Measurements from ENCODE around the gene SLC35C1. TPM values are rescaled to one million over a fixed set of nuclear protein-coding genes. Genes with fewer than 3 reads are reported as not detected.
A peak's percentile ranks its signal among the peaks of the same experiment; 100 is the strongest.

The SLC35C1 gene
- total and polyA plus RNA-seq, 2 of the 13 experiments (the other 11 are each of a cell fraction or from before 2014, with no cell fraction given), result 2.9 to 7.0 TPM

DNA sequence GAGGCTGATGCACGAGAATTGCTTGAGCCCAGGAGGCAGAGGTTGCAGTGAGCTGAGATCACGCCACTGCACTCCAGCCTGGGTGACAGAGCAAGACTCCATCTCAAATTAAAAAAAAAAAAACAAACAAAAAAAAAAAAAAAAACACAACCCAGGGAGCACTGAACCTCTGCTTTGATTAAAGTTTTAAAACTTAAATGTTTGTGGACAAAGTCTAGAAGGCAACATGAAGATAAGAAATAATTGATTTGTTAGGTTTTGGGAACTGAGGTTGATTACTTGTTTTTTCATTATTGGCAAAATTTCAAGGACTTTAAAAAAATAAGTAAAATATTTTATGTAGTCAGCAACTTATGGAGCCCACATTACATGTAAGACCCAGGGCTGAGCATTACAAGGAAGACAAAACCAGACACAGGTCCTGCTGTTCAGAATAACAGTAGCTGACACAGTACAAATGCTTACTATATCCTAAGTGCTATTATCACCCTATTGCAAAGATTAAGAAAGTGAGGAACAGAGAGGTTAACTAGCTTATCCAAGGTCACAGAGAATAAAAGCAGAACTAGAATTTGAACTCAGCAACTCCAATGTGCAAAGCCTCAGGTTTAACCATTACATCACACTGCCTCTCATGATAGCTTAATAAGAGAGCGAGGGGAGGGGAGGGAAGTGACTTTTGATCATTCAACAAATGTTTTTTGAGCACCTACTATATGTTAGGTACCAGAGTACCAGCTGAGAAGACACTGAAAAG lies 40.1 kb downstream of the SLC35C1 start:
- H4K20me1 ChIP-seq (ENCODE audit: insufficient read depth, low read length), result peaks cover 22% of the 10 kb centered on the region
- H3K4me2 ChIP-seq (ENCODE audit: low read depth, low read length), result no peak overlapping the region
- DNase-seq (ENCODE audit: low spot score) (no peak), ATAC-seq (no peak), FAIRE-seq (no peak)
- ChIA-PET CTCF (ENCODE audit: low intra/inter-chr PET ratio, low total read pairs) (no interaction called here), POLR2A (interaction anchor here (3.1 kb wide), 1 partner anchor 73 kb away, joined by 19 read pairs; the partner anchor contains the start of gene PEX16)
- H3K36me3 ChIP-seq (replicated peaks in 1 of 2; ENCODE audit: control insufficient read depth in 1 of 2, insufficient read depth in 2 of 2, low read length in 2 of 2), result no peaks in the 10 kb centered on the region
- H3K4me1 ChIP-seq (ENCODE audit: insufficient read depth, low read length), result peaks cover 57% of the 10 kb centered on the region
- no peak overlapping the region for H3K4me3 ChIP-seq (replicated peaks in 1 of 3; ENCODE audit: insufficient read depth in 1 of 3, low read depth in 2 of 3, low read length in 3 of 3)
- no peaks in the 10 kb centered on the region; a peak in 1 of 5 replicates for H3K27me3 ChIP-seq (ENCODE audit: control insufficient read depth in 1 of 2, insufficient read depth in 2 of 2, low read length in 2 of 2)
- no peak overlapping the region for H3K9ac ChIP-seq (ENCODE audit: insufficient read depth, low read depth, low read length)
- in situ Hi-C loops (cut with HindIII; ENCODE audit: extremely low pct_ligation_motif_present, low pct_unique_long_range_greater_than_20kb) (no loop called here), intact Hi-C loops (cut with micrococcal nuclease; ENCODE audit: unreplicated experiment) (loop anchor here (5.0 to 10.0 kb wide), 3 partner anchors 77 to 282 kb away; partner anchors contain the start of gene LARGE2)
- BruUV-seq (replicated peaks), result no TSS peak
- H2AFZ ChIP-seq (ENCODE audit: low read length), result no peak overlapping the region
- TF ChIP-seq ZNF12 (CRISPR knock-in tag; IDR thresholded peaks at IDR 0.05) (no peak), MAFK (conservative IDR thresholded peaks at IDR 0.05 in 1 of 2, IDR thresholded peaks at IDR 0.05 in 1 of 2; ENCODE audit: low read length in 2 of 2) (peak in 1 of 2 experiments; percentile 51; a peak in 2 of 4 replicates)
- no peak overlapping the region for H3K27ac ChIP-seq (ENCODE audit: extremely low read length, insufficient read depth, low read length)
- 28% methylated on average over 3 of the region's 3 CpGs for WGBS (ENCODE audit: low lambda C conversion rate)
- H3K79me2 ChIP-seq (ENCODE audit: insufficient read depth, low read length), result peaks cover 18% of the 10 kb centered on the region
- H3K9me3 ChIP-seq (ENCODE audit: low read length), result no peaks in the 10 kb centered on the region

DNA sequence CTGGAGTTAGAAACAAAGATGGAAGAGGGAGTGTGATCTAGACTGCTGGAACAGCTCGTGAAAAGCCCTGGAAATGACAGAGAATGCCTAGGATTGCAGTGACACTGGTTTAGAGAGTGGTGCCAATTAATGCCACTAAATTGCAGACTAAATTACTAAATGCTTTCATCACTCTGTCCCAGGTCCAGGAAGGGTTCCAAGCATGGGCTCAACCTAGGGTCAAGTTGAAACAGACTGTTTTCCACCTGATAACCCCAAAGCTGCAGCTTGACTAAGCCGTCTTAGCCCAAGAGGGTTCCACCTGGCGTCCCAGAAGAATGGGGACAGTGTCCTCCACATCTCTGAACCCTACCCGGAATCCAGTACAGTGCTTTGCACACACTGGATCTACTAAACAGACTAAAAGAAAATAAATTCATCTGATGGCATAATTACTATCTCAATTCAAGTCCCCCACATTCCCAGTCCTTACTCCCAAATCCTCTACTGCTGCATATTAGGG lies 41.3 kb downstream of the SLC35C1 start:
- Histone ChIP-seq H3K27ac (ENCODE audit: extremely low read length, insufficient read depth, low read length) (no peak overlapping the region), H3K36me3 (replicated peaks in 1 of 2; ENCODE audit: control insufficient read depth in 1 of 2, insufficient read depth in 2 of 2, low read length in 2 of 2) (peaks cover 3 to 7% of the 10 kb centered on the region in 2 experiments; a peak in 3 of 5 replicates), H3K27me3 (ENCODE audit: control insufficient read depth in 1 of 2, insufficient read depth in 2 of 2, low read length in 2 of 2) (no peaks in the 10 kb centered on the region; a peak in 1 of 5 replicates), H3K4me2 (ENCODE audit: low read depth, low read length) (peak overlapping the region; percentile 87), H2AFZ (ENCODE audit: low read length) (no peak overlapping the region), H3K79me2 (ENCODE audit: insufficient read depth, low read length) (peaks cover 29% of the 10 kb centered on the region), H3K9ac (ENCODE audit: insufficient read depth, low read depth, low read length) (no peak overlapping the region), H3K9me3 (ENCODE audit: low read length) (no peaks in the 10 kb centered on the region), H3K4me3 (replicated peaks in 1 of 3; ENCODE audit: insufficient read depth in 1 of 3, low read depth in 2 of 3, low read length in 3 of 3) (peak overlapping the region in 1 of 3 experiments; percentile 69; a peak in 1 of 6 replicates), H3K4me1 (ENCODE audit: insufficient read depth, low read length) (peaks cover 69% of the 10 kb centered on the region), H4K20me1 (ENCODE audit: insufficient read depth, low read length) (peaks cover 28% of the 10 kb centered on the region)
- 2% methylated on average over 2 of the region's 4 CpGs for WGBS (ENCODE audit: low lambda C conversion rate)
- ATAC-seq, result no peak
- intact Hi-C loops (cut with micrococcal nuclease; ENCODE audit: unreplicated experiment) (loop anchor here (5.0 to 10.0 kb wide), 3 partner anchors 76 to 281 kb away; partner anchors contain the start of gene LARGE2), in situ Hi-C loops (cut with HindIII; ENCODE audit: extremely low pct_ligation_motif_present, low pct_unique_long_range_greater_than_20kb) (no loop called here)
- ChIA-PET POLR2A (interaction anchor here (0.7 to 3.1 kb wide), 4 partner anchors 12 to 71 kb away, joined by 3 to 19 read pairs (median 10); partner anchors contain the start of genes PEX16 and SLC35C1), CTCF (ENCODE audit: low intra/inter-chr PET ratio, low total read pairs) (no interaction called here)
- BruUV-seq (replicated peaks), result no TSS peak
- no peak for FAIRE-seq
- no peak for DNase-seq (ENCODE audit: low spot score)
- TF ChIP-seq ZNF234 (CRISPR knock-in tag; conservative IDR thresholded peaks at IDR 0.05) (no peak), SETDB1 (CRISPR knock-in tag; IDR thresholded peaks at IDR 0.05; ENCODE audit: borderline replicate concordance) (no peak), LCORL (IDR thresholded peaks at IDR 0.05) (no peak), LCORL (CRISPR knock-in tag; IDR thresholded peaks at IDR 0.05) (no peak), EHMT2 (IDR thresholded peaks at IDR 0.05; ENCODE audit: borderline replicate concordance, low read depth, low read length) (no peak), ZNF644 (CRISPR knock-in tag; IDR thresholded peaks at IDR 0.05; ENCODE audit: low read depth) (no peak), ATF7 (IDR thresholded peaks at IDR 0.05) (no peak), ATF7 (CRISPR knock-in tag; IDR thresholded peaks at IDR 0.05) (no peak), ZNF460 (CRISPR knock-in tag; IDR thresholded peaks at IDR 0.05; ENCODE audit: borderline replicate concordance) (no peak), ZNF552 (CRISPR knock-in tag; IDR thresholded peaks at IDR 0.05; ENCODE audit: borderline replicate concordance) (no peak)
- TF ChIP-seq, protein P1, sequence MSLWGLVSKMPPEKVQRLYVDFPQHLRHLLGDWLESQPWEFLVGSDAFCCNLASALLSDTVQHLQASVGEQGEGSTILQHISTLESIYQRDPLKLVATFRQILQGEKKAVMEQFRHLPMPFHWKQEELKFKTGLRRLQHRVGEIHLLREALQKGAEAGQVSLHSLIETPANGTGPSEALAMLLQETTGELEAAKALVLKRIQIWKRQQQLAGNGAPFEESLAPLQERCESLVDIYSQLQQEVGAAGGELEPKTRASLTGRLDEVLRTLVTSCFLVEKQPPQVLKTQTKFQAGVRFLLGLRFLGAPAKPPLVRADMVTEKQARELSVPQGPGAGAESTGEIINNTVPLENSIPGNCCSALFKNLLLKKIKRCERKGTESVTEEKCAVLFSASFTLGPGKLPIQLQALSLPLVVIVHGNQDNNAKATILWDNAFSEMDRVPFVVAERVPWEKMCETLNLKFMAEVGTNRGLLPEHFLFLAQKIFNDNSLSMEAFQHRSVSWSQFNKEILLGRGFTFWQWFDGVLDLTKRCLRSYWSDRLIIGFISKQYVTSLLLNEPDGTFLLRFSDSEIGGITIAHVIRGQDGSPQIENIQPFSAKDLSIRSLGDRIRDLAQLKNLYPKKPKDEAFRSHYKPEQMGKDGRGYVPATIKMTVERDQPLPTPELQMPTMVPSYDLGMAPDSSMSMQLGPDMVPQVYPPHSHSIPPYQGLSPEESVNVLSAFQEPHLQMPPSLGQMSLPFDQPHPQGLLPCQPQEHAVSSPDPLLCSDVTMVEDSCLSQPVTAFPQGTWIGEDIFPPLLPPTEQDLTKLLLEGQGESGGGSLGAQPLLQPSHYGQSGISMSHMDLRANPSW (CRISPR knock-in tag; IDR thresholded peaks at IDR 0.05; ENCODE audit: borderline replicate concordance), result no peak

Data from HepG2 (cell line).